Peyer's patch (tissue), 4 donors: ENCODE data around the gene NEK9. TPM values are rescaled to one million over a fixed set of nuclear protein-coding genes. Genes with fewer than 3 reads are reported as not detected.

Experiments used
- DNase-seq, 3 donors: peaks; one replicate each; pipeline ENCODE4 v3.0.0-alpha.2; 2017 to 2019
- H3K27ac ChIP-seq, 4 donors: fragments of 200-600 bp; sonication (generic); one replicate each; pipeline ENCODE4 v1.5.1; 2016 to 2019
- H3K27me3 ChIP-seq, 2 donors: fragments of 200-600 bp; sonication (generic); one replicate each; pipeline ENCODE4 v1.5.1; 2019
- H3K36me3 ChIP-seq, 3 donors: fragments of 200-600 bp; sonication (generic); one replicate each; pipeline ENCODE4 v1.5.1; 2016 to 2019
- H3K4me1 ChIP-seq, 4 donors: fragments of 200-600 bp; sonication (generic); one replicate each; pipeline ENCODE4 v1.5.1; 2016 to 2019
- H3K4me3 ChIP-seq, 4 donors: fragments of 200-600 bp; sonication (generic); 1 replicate in 3 of 4; 2 replicates in 1 of 4; pipeline ENCODE4 v1.5.1; 2016 to 2019; ENCODE audit warnings: mild to moderate bottlenecking in 1 of 4
- H3K9me3 ChIP-seq, 4 donors: fragments of 200-600 bp; sonication (generic); one replicate each; pipeline ENCODE4 v1.5.1; 2016 to 2019; ENCODE audit warnings: mild to moderate bottlenecking in 1 of 4
- CTCF ChIP-seq, 6 experiments: fragments of 450-650 bp in 4 of 6; fragments of 200-600 bp in 2 of 6; sonication (generic) in 1 of 6; IDR thresholded peaks; one replicate each; pipeline ENCODE4 v1.5.1; 2017 to 2019; ENCODE audit warnings: antibody characterized with exemption in 6 of 6, mild to moderate bottlenecking in 3 of 6, moderate library complexity in 1 of 6
- POLR2A ChIP-seq, 2 donors: fragments of 450-650 bp; IDR thresholded peaks; one replicate each; pipeline ENCODE4 v1.5.1; 2017; ENCODE audit warnings: antibody characterized with exemption in 2 of 2, mild to moderate bottlenecking in 2 of 2, moderate library complexity in 2 of 2
- total RNA-seq, 4 donors: library from RNA; depleted of rRNA; stranded (reverse); fragments of >200 nt; gene quantifications; one replicate each; pipeline ENCODE4 v1.1.0, GENCODE V29; 2016

NEK9 gene
- total RNA-seq, 4 donors from 2014 or later = 32.4 to 53.6 (median 42.0) TPM

GRCh38 chr14:75088153-75088552, 38.7 kb downstream of the NEK9 start:
- no peaks in the 10 kb centered on the region for H3K9me3 ChIP-seq
- no peak overlapping the region for H3K27ac ChIP-seq
- no peaks in the 10 kb centered on the region for H3K4me1 ChIP-seq
- DNase-seq = no peak
- no peak overlapping the region for H3K4me3 ChIP-seq
- TF ChIP-seq CTCF (IDR thresholded peaks at IDR 0.05) (no peak), POLR2A (IDR thresholded peaks at IDR 0.05) (no peak)
- no peaks in the 10 kb centered on the region for H3K27me3 ChIP-seq
- peaks cover 0 to 80% (median 0%) of the 10 kb centered on the region in 3 donors for H3K36me3 ChIP-seq

- TF ChIP-seq POLR2A (IDR thresholded peaks at IDR 0.05) = no peak
- TF ChIP-seq CTCF (IDR thresholded peaks at IDR 0.05) = peak in 3 of 6 experiments; percentile 54 to 67 (median 60)
- Histone ChIP-seq H3K27ac (no peak overlapping the region), H3K4me3 (no peak overlapping the region), H3K27me3 (no peaks in the 10 kb centered on the region), H3K36me3 (peaks cover 0 to 61% (median 0%) of the 10 kb centered on the region in 3 donors), H3K9me3 (no peaks in the 10 kb centered on the region), H3K4me1 (no peaks in the 10 kb centered on the region)
- DNase-seq = no peak
Measured at GRCh38 chr14:75084513-75084912, 42.3 kb downstream of the NEK9 start.

- TF ChIP-seq POLR2A (IDR thresholded peaks at IDR 0.05) = no peak
- TF ChIP-seq CTCF (IDR thresholded peaks at IDR 0.05) = no peak
- Histone ChIP-seq H3K27ac (no peak overlapping the region), H3K9me3 (no peaks in the 10 kb centered on the region), H3K36me3 (peaks cover 0 to 59% (median 0%) of the 10 kb centered on the region in 3 donors), H3K4me3 (no peak overlapping the region), H3K4me1 (no peaks in the 10 kb centered on the region), H3K27me3 (no peaks in the 10 kb centered on the region)
- no peak for DNase-seq
Measured at GRCh38 chr14:75083271-75083670, 43.6 kb downstream of the NEK9 start.

- DNase-seq = no peak
- Histone ChIP-seq H3K4me3 (no peak overlapping the region), H3K9me3 (no peaks in the 10 kb centered on the region), H3K27me3 (no peaks in the 10 kb centered on the region), H3K4me1 (no peaks in the 10 kb centered on the region), H3K27ac (peak overlapping the region in 1 of 4 donors; percentile 17), H3K36me3 (peaks cover 0 to 48% (median 0%) of the 10 kb centered on the region in 3 donors)
- no peak for TF ChIP-seq CTCF (IDR thresholded peaks at IDR 0.05)
- TF ChIP-seq POLR2A (IDR thresholded peaks at IDR 0.05) = no peak
Measured at GRCh38 chr14:75081660-75082229, 45.1 kb downstream of the NEK9 start.

- no peak for DNase-seq
- Histone ChIP-seq H3K9me3 (no peaks in the 10 kb centered on the region), H3K36me3 (peaks cover 0 to 26% (median 0%) of the 10 kb centered on the region in 3 donors), H3K4me3 (no peak overlapping the region), H3K4me1 (no peaks in the 10 kb centered on the region), H3K27ac (no peak overlapping the region), H3K27me3 (no peaks in the 10 kb centered on the region)
- TF ChIP-seq POLR2A (IDR thresholded peaks at IDR 0.05) (no peak), CTCF (IDR thresholded peaks at IDR 0.05) (no peak)
Measured at GRCh38 chr14:75079521-75079920, 47.3 kb downstream of the NEK9 start.
